HG03521 (cell line): ENCODE data around the gene ENDOD1.
"Not testable (repeated sequence)": the region's sequence is repeated elsewhere in the genome, so short reads cannot be mapped to it uniquely, and the experiment has no call there.

Experiments
- ATAC-seq: cut with Tn5 transposase; IDR thresholded peaks from one replicate; pipeline ENCODE4 v1.9.1; 2021; ENCODE audit warnings: mild to moderate bottlenecking, moderate library complexity; ENCODE audit not compliant: unreplicated experiment

The ENDOD1 gene

GRCh38 chr11:95100856-95101507 is 11.3 kb downstream of the ENDOD1 start:
- ATAC-seq: no peak

GRCh38 chr11:95101935-95102334 is 12.3 kb downstream of the ENDOD1 start:
- ATAC-seq: no peak

- ATAC-seq: no peak
Observed at GRCh38 chr11:95102733-95103132, 13.1 kb downstream of the ENDOD1 start.

GRCh38 chr11:95103701-95104100 is 14.1 kb downstream of the ENDOD1 start:
- ATAC-seq: no peak

GRCh38 chr11:95104121-95104830 is 14.6 kb downstream of the ENDOD1 start:
- no peak for ATAC-seq

GRCh38 chr11:95104856-95105255 is 15.2 kb downstream of the ENDOD1 start:
- ATAC-seq: no peak

GRCh38 chr11:95108159-95108611 is 18.5 kb downstream of the ENDOD1 start:
- ATAC-seq: no peak

GRCh38 chr11:95108671-95109551 is 19.3 kb downstream of the ENDOD1 start:
- no peak for ATAC-seq

GRCh38 chr11:95111471-95111870 is 21.8 kb downstream of the ENDOD1 start:
- ATAC-seq: not testable (repeated sequence)

GRCh38 chr11:95111923-95112540 is 22.4 kb downstream of the ENDOD1 start:
- ATAC-seq: no peak

- ATAC-seq: no peak
Observed at GRCh38 chr11:95115597-95115996, 26.0 kb downstream of the ENDOD1 start.

GRCh38 chr11:95119361-95120060 is 29.9 kb downstream of the ENDOD1 start:
- ATAC-seq: no peak

GRCh38 chr11:95121698-95122097 is 32.1 kb downstream of the ENDOD1 start:
- no peak for ATAC-seq

- no peak for ATAC-seq
Observed at GRCh38 chr11:95123556-95123955, 33.9 kb downstream of the ENDOD1 start.

- no peak for ATAC-seq
Observed at GRCh38 chr11:95128602-95129001, 39.0 kb downstream of the ENDOD1 start.

- ATAC-seq: no peak
Observed at GRCh38 chr11:95132956-95133355, 43.3 kb downstream of the ENDOD1 start.

GRCh38 chr11:95134491-95134890 is 44.8 kb downstream of the ENDOD1 start:
- no peak for ATAC-seq

- no peak for ATAC-seq
Observed at GRCh38 chr11:95135155-95135554, 45.5 kb downstream of the ENDOD1 start.

- ATAC-seq: no peak
Observed at GRCh38 chr11:95135880-95136279, 46.2 kb downstream of the ENDOD1 start.

GRCh38 chr11:95136747-95137146 is 47.1 kb downstream of the ENDOD1 start:
- ATAC-seq: not testable (repeated sequence)
